GM21528 (cell line): ENCODE results near the gene DGLUCY.
"Not testable (repeated sequence)": the region's sequence is repeated elsewhere in the genome, so short reads cannot be mapped to it uniquely, and the experiment has no call there.

Experiments
- ATAC-seq: cut with Tn5 transposase; IDR thresholded peaks from one replicate; pipeline ENCODE4 v1.9.1; 2021; ENCODE audit warnings: mild to moderate bottlenecking, moderate library complexity; ENCODE audit not compliant: unreplicated experiment, low FRiP score

Gene DGLUCY

GRCh38 chr14:91128699-91129098 lies 14.8 kb downstream of the DGLUCY start:
- ATAC-seq = no peak

- ATAC-seq = no peak
These were observed 15.4 kb downstream of the DGLUCY start for GRCh38 chr14:91129261-91129660.

- ATAC-seq = no peak
These were observed 21.2 kb downstream of the DGLUCY start for GRCh38 chr14:91135039-91135438.

- no peak for ATAC-seq
These were observed 24.9 kb downstream of the DGLUCY start for GRCh38 chr14:91138511-91139359.

- ATAC-seq = no peak
These were observed 25.9 kb downstream of the DGLUCY start for GRCh38 chr14:91139776-91140175.

- no peak for ATAC-seq
These were observed 26.8 kb downstream of the DGLUCY start for GRCh38 chr14:91140672-91141071.

- ATAC-seq = peak; percentile 81
These were observed 28.4 kb downstream of the DGLUCY start for GRCh38 chr14:91142214-91142668.

- no peak for ATAC-seq
These were observed 30.0 kb downstream of the DGLUCY start for GRCh38 chr14:91143862-91144261.

GRCh38 chr14:91144425-91145145 lies 30.7 kb downstream of the DGLUCY start:
- ATAC-seq = no peak

GRCh38 chr14:91145391-91146160 lies 31.7 kb downstream of the DGLUCY start:
- no peak for ATAC-seq

GRCh38 chr14:91146661-91147060 lies 32.8 kb downstream of the DGLUCY start:
- ATAC-seq = no peak

GRCh38 chr14:91149462-91149861 lies 35.6 kb downstream of the DGLUCY start:
- no peak for ATAC-seq

GRCh38 chr14:91152499-91152898 lies 38.6 kb downstream of the DGLUCY start:
- ATAC-seq = no peak

GRCh38 chr14:91153360-91153759 lies 39.5 kb downstream of the DGLUCY start:
- no peak for ATAC-seq

GRCh38 chr14:91154851-91155625 lies 41.2 kb downstream of the DGLUCY start:
- ATAC-seq = no peak

GRCh38 chr14:91155626-91156089 lies 41.8 kb downstream of the DGLUCY start:
- no peak for ATAC-seq

GRCh38 chr14:91156142-91156666 lies 42.3 kb downstream of the DGLUCY start:
- ATAC-seq = not testable (repeated sequence)

GRCh38 chr14:91156877-91157276 lies 43.0 kb downstream of the DGLUCY start:
- ATAC-seq = not testable (repeated sequence)

GRCh38 chr14:91158091-91158790 lies 44.4 kb downstream of the DGLUCY start:
- ATAC-seq = no peak
